ENCODE measurements around the gene HYDIN.

HYDIN gene

GRCh38 chr16:70790815-70791214 is 439.7 kb downstream of the HYDIN start:
- H3K4me3 ChIP-seq (ENCODE audit: low read depth, low read length) = no peak overlapping the region
- no peak for TF ChIP-seq CTCF (IDR thresholded peaks at IDR 0.05; ENCODE audit: borderline replicate concordance, insufficient read depth, low read depth, low read length)

DNA sequence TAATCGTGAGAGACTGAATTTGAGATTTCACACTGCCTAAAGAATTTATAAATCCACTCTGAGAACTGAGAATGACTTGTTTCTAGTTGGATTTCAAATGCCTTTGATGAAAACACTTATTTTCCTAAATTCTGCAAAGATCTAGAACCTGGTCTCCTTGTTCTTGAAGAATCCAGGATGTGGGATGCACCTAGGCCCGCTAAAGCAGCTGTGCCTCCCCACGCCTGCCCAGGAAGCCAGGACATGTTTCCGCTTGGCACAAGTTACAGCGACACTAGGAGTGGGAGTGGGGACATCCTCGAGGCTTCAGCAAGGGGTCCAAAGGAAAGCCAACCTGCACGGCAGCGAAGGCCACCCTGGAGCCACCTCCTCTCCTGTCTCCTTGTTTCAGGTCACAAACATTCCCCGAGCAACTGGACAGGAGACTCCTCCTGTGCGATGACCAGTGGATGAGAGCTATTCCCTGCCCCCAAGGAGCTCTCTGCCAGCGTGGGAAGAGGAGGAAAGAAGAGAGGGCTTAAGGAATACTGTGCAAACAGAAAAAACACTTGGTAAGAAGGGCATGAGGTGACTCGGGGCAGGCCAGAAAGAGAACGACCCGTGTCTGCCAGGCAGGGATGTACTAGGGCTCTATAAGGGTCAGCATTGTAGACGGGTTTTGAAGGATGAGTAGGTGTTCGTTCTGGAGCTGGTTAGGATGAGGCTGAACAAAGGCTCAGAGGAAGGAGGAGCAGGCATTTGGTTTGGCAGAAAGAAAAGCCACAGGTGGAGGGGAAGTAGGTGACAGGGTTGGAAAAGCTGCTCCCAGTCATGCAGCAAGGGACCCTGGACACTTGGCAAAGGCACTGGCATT is 440.7 kb downstream of the HYDIN start:
- TF ChIP-seq CTCF (IDR thresholded peaks at IDR 0.05; ENCODE audit: borderline replicate concordance, insufficient read depth, low read depth, low read length) = no peak
- no peak overlapping the region for H3K4me3 ChIP-seq (ENCODE audit: low read depth, low read length)

DNA sequence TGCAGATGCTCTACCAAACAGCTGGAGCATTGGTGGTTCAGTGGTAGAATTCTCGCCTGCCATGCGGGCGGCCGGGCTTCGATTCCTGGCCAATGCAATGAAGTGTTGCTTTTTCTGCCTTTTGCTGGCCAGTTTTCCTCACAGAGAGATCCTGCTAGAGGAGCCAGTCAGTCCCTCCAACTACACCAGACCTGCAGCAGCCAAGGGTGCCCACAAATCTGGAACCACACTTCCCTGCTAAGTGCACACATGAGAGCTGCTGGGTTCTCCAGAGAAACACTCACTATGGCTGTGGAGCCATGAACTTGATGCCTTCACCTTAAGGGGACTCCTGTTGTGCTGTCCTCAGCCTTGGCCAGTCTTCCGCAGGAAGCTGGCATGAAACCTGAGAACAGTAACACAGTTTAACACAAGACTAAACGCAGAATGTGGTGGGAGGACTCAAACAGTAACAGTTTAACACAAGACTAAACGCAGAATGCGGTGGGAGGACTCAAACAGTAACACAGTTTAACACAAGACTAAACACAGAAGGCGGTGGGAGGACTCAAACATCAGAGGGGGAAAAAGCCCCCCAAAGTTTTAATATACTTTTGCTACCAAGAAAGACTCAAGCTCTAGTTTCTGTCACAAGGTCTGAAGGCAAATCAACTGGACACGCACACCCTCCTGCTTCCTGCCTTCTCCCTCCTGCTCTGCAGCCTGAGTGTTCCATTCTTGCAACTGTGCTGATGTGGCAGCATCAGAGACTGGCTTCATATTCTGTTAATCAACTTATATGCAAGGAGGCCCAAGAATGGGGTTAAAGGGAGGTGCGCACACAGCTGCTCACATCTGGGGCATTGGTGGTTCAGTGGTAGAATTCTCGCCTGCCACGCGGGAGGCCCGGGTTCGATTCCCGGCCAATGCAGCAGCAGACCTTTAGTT is 441.6 kb downstream of the HYDIN start:
- no peak for TF ChIP-seq CTCF (IDR thresholded peaks at IDR 0.05; ENCODE audit: borderline replicate concordance, insufficient read depth, low read depth, low read length)
- H3K4me3 ChIP-seq (ENCODE audit: low read depth, low read length) = no peak overlapping the region

- TF ChIP-seq CTCF (IDR thresholded peaks at IDR 0.05; ENCODE audit: borderline replicate concordance, insufficient read depth, low read depth, low read length) = no peak
- H3K4me3 ChIP-seq (ENCODE audit: low read depth, low read length) = no peak overlapping the region
Observed at GRCh38 chr16:70786020-70786755, 444.3 kb downstream of the HYDIN start.

DNA sequence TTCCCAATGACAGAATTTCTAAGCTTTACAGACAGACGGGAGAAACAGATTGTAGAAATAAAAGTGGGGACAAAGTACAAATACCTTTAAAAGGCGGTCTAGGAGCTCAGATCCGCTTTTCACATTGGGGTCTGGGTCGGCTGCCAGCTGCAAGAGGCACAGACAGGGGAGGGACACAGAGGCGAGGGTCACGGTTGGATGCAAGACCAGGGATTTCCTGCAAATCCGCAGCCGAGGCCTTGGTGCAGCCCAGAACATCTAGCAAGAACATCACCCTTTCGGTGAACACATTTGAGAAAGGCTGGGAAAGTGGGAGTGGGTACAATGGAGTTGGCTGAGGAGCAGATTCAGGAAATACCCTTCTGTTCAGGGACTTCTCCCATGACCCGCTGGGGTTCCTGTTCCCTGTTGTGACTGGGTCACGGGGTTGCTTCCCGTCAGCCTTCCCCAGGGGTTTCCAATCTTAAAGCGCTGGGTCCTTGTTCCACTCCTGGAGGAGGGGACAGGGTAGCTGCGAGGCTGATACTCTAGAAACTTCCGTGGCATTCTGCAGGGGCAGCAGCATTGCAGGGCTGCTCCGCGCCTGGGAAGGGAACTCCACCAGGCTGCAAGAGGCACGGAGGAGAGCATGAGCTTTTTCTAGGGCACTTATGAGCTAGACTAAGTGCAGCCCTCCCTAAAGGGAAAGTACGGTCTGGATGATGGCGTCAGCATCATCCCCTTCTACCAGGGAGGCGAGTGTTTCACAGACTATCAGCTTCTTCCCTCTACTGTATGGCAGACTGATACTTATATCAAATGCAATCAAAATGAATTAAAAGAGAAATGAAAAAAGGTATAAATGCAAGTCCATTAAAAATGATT is 445.6 kb downstream of the HYDIN start:
- no peak overlapping the region for H3K4me3 ChIP-seq (ENCODE audit: low read depth, low read length)
- TF ChIP-seq CTCF (IDR thresholded peaks at IDR 0.05; ENCODE audit: borderline replicate concordance, insufficient read depth, low read depth, low read length) = no peak

DNA sequence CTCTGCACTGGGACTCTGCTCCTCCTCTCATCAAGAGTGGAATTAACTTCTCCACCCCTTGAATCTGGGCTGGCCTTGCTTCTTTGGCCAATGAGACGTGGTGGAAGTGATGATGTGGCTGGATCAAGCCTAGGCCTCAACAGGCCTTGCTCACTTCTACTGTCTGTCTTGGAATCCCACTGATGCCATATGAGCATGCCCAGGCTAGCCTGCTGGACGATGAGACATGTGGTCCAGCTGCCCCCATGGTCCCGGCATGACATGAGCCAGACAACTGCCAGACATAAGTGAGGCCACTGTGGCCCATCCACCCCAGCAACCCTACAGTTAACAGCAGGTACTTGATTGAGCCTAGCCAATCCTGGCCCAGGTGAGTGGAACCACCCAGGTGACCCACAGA is 448.3 kb downstream of the HYDIN start:
- H3K4me3 ChIP-seq (ENCODE audit: low read depth, low read length) = no peak overlapping the region
- TF ChIP-seq CTCF (IDR thresholded peaks at IDR 0.05; ENCODE audit: borderline replicate concordance, insufficient read depth, low read depth, low read length) = no peak
